ENCODE results near the gene PRDM11. TPM values are rescaled to one million over a fixed set of nuclear protein-coding genes. Genes with fewer than 3 reads are reported as not detected.

PRDM11 gene
- total and polyA plus RNA-seq, 2 of the 4 experiments (the other 2 are of a cell fraction): 2.2 to 2.7 TPM

- dilution Hi-C loops (cut with HindIII; ENCODE audit: low sequenced_read_pairs, unreplicated experiment): no loop called here
- H3K14ac ChIP-seq (replicated peaks; ENCODE audit: low read depth, low read length): no peak overlapping the region
- H2AFZ ChIP-seq (replicated peaks; ENCODE audit: low read length, poor library complexity): no peak overlapping the region
- no peak overlapping the region for H3K56ac ChIP-seq (ENCODE audit: extremely low read depth, insufficient read depth, low read length)
- H3K9me1 ChIP-seq (ENCODE audit: insufficient read depth, low read length): no peaks in the 10 kb centered on the region
- 80% methylated on average over 2 of the region's 5 CpGs; no CpG with 5 or more reads in 1 of the 2 experiments for WGBS, 2 experiments (ENCODE audit: extremely low coverage in 2 of 2, insufficient read length in 1 of 2)
- no peak overlapping the region for H3K4ac ChIP-seq (ENCODE audit: low read depth, low read length)
- BruUV-seq (replicated peaks): no TSS peak
- H3K9ac ChIP-seq (ENCODE audit: low read depth, low read length): no peak overlapping the region
- H3K36me3 ChIP-seq (ENCODE audit: control insufficient read depth, insufficient read depth, low read length): peaks cover 11% of the 10 kb centered on the region
- H4K20me1 ChIP-seq (ENCODE audit: insufficient read depth, low read length): no peaks in the 10 kb centered on the region
- H3K18ac ChIP-seq (ENCODE audit: low read depth, low read length): no peak overlapping the region
- in situ Hi-C loops (cut with MboI; ENCODE audit: low sequenced_read_pairs): no loop called here
- H3K27me3 ChIP-seq (ENCODE audit: control insufficient read depth, insufficient read depth, low read length): no peaks in the 10 kb centered on the region
- no peak overlapping the region for H4K91ac ChIP-seq (ENCODE audit: insufficient read depth, low read depth, low read length)
- no peak overlapping the region for H3K4me3 ChIP-seq (ENCODE audit: insufficient read depth, low read depth, low read length)
- TF ChIP-seq CHD1 (IDR thresholded peaks at IDR 0.05; ENCODE audit: low read depth, low read length): no peak
- TF ChIP-seq CEBPB (IDR thresholded peaks at IDR 0.05; ENCODE audit: low read depth, low read length): no peak
- TF ChIP-seq, protein P1, sequence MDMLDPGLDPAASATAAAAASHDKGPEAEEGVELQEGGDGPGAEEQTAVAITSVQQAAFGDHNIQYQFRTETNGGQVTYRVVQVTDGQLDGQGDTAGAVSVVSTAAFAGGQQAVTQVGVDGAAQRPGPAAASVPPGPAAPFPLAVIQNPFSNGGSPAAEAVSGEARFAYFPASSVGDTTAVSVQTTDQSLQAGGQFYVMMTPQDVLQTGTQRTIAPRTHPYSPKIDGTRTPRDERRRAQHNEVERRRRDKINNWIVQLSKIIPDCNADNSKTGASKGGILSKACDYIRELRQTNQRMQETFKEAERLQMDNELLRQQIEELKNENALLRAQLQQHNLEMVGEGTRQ (IDR thresholded peaks at IDR 0.05; ENCODE audit: low read depth, low read length): no peak
- no peak for TF ChIP-seq BHLHE40 (IDR thresholded peaks at IDR 0.05; ENCODE audit: low read depth, low read length)
- TF ChIP-seq RAD21 (IDR thresholded peaks at IDR 0.05; ENCODE audit: low read length): no peak
- no peak for TF ChIP-seq MXI1 (IDR thresholded peaks at IDR 0.05; ENCODE audit: borderline replicate concordance, low read depth, low read length)
- TF ChIP-seq FOS (IDR thresholded peaks at IDR 0.05; ENCODE audit: low read depth, low read length): no peak
- no peak for TF ChIP-seq RFX5 (IDR thresholded peaks at IDR 0.05; ENCODE audit: low read depth, low read length)
- DNase-seq: no peak
- ATAC-seq (ENCODE audit: low read depth): no peak
- H2AK9ac ChIP-seq (replicated peaks; ENCODE audit: low read depth, low read length, poor library complexity): no peak overlapping the region
- H3K27ac ChIP-seq (ENCODE audit: insufficient read depth, low read length): no peak overlapping the region
- intact Hi-C loops (cut with micrococcal nuclease): no loop called here
- H3K4me2 ChIP-seq (ENCODE audit: low read depth, low read length): no peak overlapping the region
- H4K8ac ChIP-seq (ENCODE audit: low read depth in 2 of 2, low read length in 2 of 2): no peak overlapping the region
- H2BK20ac ChIP-seq (ENCODE audit: low read depth, low read length): no peak overlapping the region
- H2BK5ac ChIP-seq (ENCODE audit: low read depth, low read length, poor library complexity, severe bottlenecking): no peak overlapping the region
- no peak overlapping the region for H3K23ac ChIP-seq (ENCODE audit: low read depth, low read length)
- H3K9me3 ChIP-seq (ENCODE audit: control insufficient read depth, insufficient read depth, low read length): no peaks in the 10 kb centered on the region
- H3K79me1 ChIP-seq (ENCODE audit: low read depth in 1 of 2, low read length in 2 of 2): no peaks in the 10 kb centered on the region
- H2AK5ac ChIP-seq (ENCODE audit: low read depth, low read length): no peak overlapping the region
- no peak overlapping the region for H2BK15ac ChIP-seq (ENCODE audit: low read depth, low read length)
- no peaks in the 10 kb centered on the region for H3K4me1 ChIP-seq (ENCODE audit: control insufficient read depth, insufficient read depth, low read length)
- POLR2A ChIA-PET (ENCODE audit: unreplicated experiment): no interaction called here
- CTCF ChIA-PET: no interaction called here
- no peak overlapping the region for H4K5ac ChIP-seq (ENCODE audit: low read depth, low read length)
- H2BK120ac ChIP-seq (ENCODE audit: low read depth, low read length): no peak overlapping the region
Observed at GRCh38 chr11:45223496-45223895, 77.1 kb downstream of the PRDM11 start.
